Measurements from ENCODE around the gene OSBPL6. TPM values are rescaled to one million over a fixed set of nuclear protein-coding genes. Genes with fewer than 3 reads are reported as not detected.

Gene OSBPL6
- total and polyA plus RNA-seq, 7 donors, result 0.23 to 3.2 (median 1.5) TPM

- H3K36me3 ChIP-seq, result no peaks in the 10 kb centered on the region
- DNase-seq, result no peak
- TF ChIP-seq POLR2A (IDR thresholded peaks at IDR 0.05) (no peak), EP300 (IDR thresholded peaks at IDR 0.05) (no peak), CTCF (IDR thresholded peaks at IDR 0.05) (no peak), POLR2AphosphoS5 (IDR thresholded peaks at IDR 0.05) (no peak)
- WGBS, 2 donors, result 87 to 89% methylated on average over 2 of the region's 2 CpGs
- no peak overlapping the region for H3K27ac ChIP-seq
- peaks cover 0 to 14% (median 13%) of the 10 kb centered on the region in 4 donors for H3K4me1 ChIP-seq
- no peak overlapping the region for H3K4me3 ChIP-seq
- H3K27me3 ChIP-seq, result no peaks in the 10 kb centered on the region
- intact Hi-C loops (cut with DNase I), result no loop called here
- H3K9me3 ChIP-seq, result no peaks in the 10 kb centered on the region
Observed at GRCh38 chr2:178271094-178271493, 76.8 kb downstream of the OSBPL6 start.

- Histone ChIP-seq H3K9me3 (no peaks in the 10 kb centered on the region), H3K36me3 (no peaks in the 10 kb centered on the region), H3K4me1 (peaks cover 0 to 14% (median 13%) of the 10 kb centered on the region in 4 donors), H3K27me3 (no peaks in the 10 kb centered on the region), H3K4me3 (no peak overlapping the region), H3K27ac (peak overlapping the region; percentile 13 to 62 (median 29))
- DNase-seq, result peak; percentile 92
- 82 to 85% methylated on average over 3 of the region's 3 CpGs for WGBS, 2 donors
- TF ChIP-seq EP300 (IDR thresholded peaks at IDR 0.05) (no peak), POLR2AphosphoS5 (IDR thresholded peaks at IDR 0.05) (peak in 1 of 4 donors; percentile 7), POLR2A (IDR thresholded peaks at IDR 0.05) (no peak), CTCF (IDR thresholded peaks at IDR 0.05) (no peak)
- intact Hi-C loops (cut with DNase I), result no loop called here
Observed at GRCh38 chr2:178271629-178272333, 77.5 kb downstream of the OSBPL6 start.

GRCh38 chr2:178273787-178274360, 79.6 kb downstream of the OSBPL6 start:
- Histone ChIP-seq H3K36me3 (no peaks in the 10 kb centered on the region), H3K27ac (no peak overlapping the region), H3K4me1 (peaks cover 0 to 14% (median 13%) of the 10 kb centered on the region in 4 donors), H3K27me3 (no peaks in the 10 kb centered on the region), H3K9me3 (no peaks in the 10 kb centered on the region), H3K4me3 (no peak overlapping the region)
- intact Hi-C loops (cut with DNase I), result no loop called here
- no peak for DNase-seq
- TF ChIP-seq CTCF (IDR thresholded peaks at IDR 0.05), result no peak
- TF ChIP-seq POLR2AphosphoS5 (IDR thresholded peaks at IDR 0.05), result no peak
- TF ChIP-seq EP300 (IDR thresholded peaks at IDR 0.05), result no peak
- no peak for TF ChIP-seq POLR2A (IDR thresholded peaks at IDR 0.05)
- WGBS, 2 donors, result 61% methylated on average over 2 of the region's 2 CpGs

GRCh38 chr2:178275600-178275999, 81.3 kb downstream of the OSBPL6 start:
- TF ChIP-seq POLR2AphosphoS5 (IDR thresholded peaks at IDR 0.05), result no peak
- TF ChIP-seq POLR2A (IDR thresholded peaks at IDR 0.05), result no peak
- TF ChIP-seq EP300 (IDR thresholded peaks at IDR 0.05), result no peak
- TF ChIP-seq CTCF (IDR thresholded peaks at IDR 0.05), result no peak
- DNase-seq, result no peak
- Histone ChIP-seq H3K36me3 (no peaks in the 10 kb centered on the region), H3K27me3 (no peaks in the 10 kb centered on the region), H3K4me3 (no peak overlapping the region), H3K4me1 (peaks cover 0 to 20% (median 13%) of the 10 kb centered on the region in 4 donors), H3K9me3 (no peaks in the 10 kb centered on the region), H3K27ac (no peak overlapping the region)
- intact Hi-C loops (cut with DNase I), result loop anchor here (5.0 kb wide), 2 partner anchors 83 to 163 kb away; partner anchors contain the start of genes OSBPL6 and RBM45
- 67 to 85% methylated on average over 5 of the region's 5 CpGs for WGBS, 2 donors

All from sigmoid colon (tissue), 7 donors.